Measurements from ENCODE around the gene OMA1.

The OMA1 gene

GRCh38 chr1:58435376-58435775, 111.2 kb downstream of the OMA1 start:
- no peak overlapping the region for H3K4me3 ChIP-seq (ENCODE audit: low read length)
- no peak for DNase-seq (ENCODE audit: low read depth, low spot score)
- no CpG with 5 or more reads among the region's 4 CpGs for WGBS (ENCODE audit: insufficient coverage, insufficient read length)
- no peaks in the 10 kb centered on the region; the same call in 1 of the 2 replicates for H3K4me1 ChIP-seq (ENCODE audit: control insufficient read depth, insufficient read depth, low read length)
- no peaks in the 10 kb centered on the region for H3K36me3 ChIP-seq (ENCODE audit: control insufficient read depth, insufficient read depth, low read length)
- H3K27me3 ChIP-seq (ENCODE audit: control insufficient read depth, insufficient read depth, low read length) = no peaks in the 10 kb centered on the region
- H3K27ac ChIP-seq (ENCODE audit: low read length) = no peak overlapping the region
- H3K9me3 ChIP-seq (ENCODE audit: control insufficient read depth, insufficient read depth, low read length) = no peaks in the 10 kb centered on the region

DNA sequence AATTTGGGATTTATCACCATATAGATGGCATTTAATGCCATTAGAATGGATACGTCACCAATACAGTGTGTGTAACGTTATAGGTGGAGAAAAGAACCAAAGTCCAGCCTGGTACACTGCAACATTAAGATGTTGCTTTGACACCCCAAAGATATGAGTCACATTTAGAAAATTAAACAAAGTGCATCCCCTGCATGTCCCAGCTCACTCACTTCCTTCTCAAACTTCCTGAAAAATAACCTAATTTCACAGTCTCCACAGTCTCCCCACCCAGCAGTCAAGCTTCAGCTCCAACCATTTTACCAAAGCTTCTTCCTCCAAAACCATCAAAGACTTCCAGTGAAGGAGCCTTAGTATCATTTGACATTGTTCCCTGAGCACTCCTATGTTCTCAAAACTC, 111.9 kb downstream of the OMA1 start:
- Histone ChIP-seq H3K4me3 (ENCODE audit: low read length) (no peak overlapping the region), H3K4me1 (ENCODE audit: control insufficient read depth, insufficient read depth, low read length) (no peaks in the 10 kb centered on the region; the same call in 1 of the 2 replicates), H3K27ac (ENCODE audit: low read length) (no peak overlapping the region), H3K36me3 (ENCODE audit: control insufficient read depth, insufficient read depth, low read length) (no peaks in the 10 kb centered on the region), H3K9me3 (ENCODE audit: control insufficient read depth, insufficient read depth, low read length) (no peaks in the 10 kb centered on the region), H3K27me3 (ENCODE audit: control insufficient read depth, insufficient read depth, low read length) (no peaks in the 10 kb centered on the region)
- no CpG with 5 or more reads among the region's 2 CpGs for WGBS (ENCODE audit: insufficient coverage, insufficient read length)
- DNase-seq (ENCODE audit: low read depth, low spot score) = no peak

GRCh38 chr1:58434181-58434580, 112.3 kb downstream of the OMA1 start:
- H3K4me1 ChIP-seq (ENCODE audit: control insufficient read depth, insufficient read depth, low read length) = no peaks in the 10 kb centered on the region; the same call in 1 of the 2 replicates
- no CpG with 5 or more reads among the region's 2 CpGs for WGBS (ENCODE audit: insufficient coverage, insufficient read length)

GRCh38 chr1:58432851-58433668, 113.5 kb downstream of the OMA1 start:
- WGBS (ENCODE audit: insufficient coverage, insufficient read length) = no CpG with 5 or more reads among the region's 10 CpGs
- Histone ChIP-seq H3K27ac (ENCODE audit: low read length) (no peak overlapping the region), H3K27me3 (ENCODE audit: control insufficient read depth, insufficient read depth, low read length) (no peaks in the 10 kb centered on the region), H3K4me3 (ENCODE audit: low read length) (no peak overlapping the region), H3K36me3 (ENCODE audit: control insufficient read depth, insufficient read depth, low read length) (no peaks in the 10 kb centered on the region), H3K4me1 (ENCODE audit: control insufficient read depth, insufficient read depth, low read length) (no peaks in the 10 kb centered on the region; the same call in 1 of the 2 replicates), H3K9me3 (ENCODE audit: control insufficient read depth, insufficient read depth, low read length) (no peaks in the 10 kb centered on the region)
- DNase-seq (ENCODE audit: low read depth, low spot score) = peak; percentile 31

More at GRCh38 chr1:58434181-58434580, 112.3 kb downstream of the OMA1 start:
- Histone ChIP-seq H3K36me3 (ENCODE audit: control insufficient read depth, insufficient read depth, low read length) (no peaks in the 10 kb centered on the region), H3K4me3 (ENCODE audit: low read length) (no peak overlapping the region), H3K27ac (ENCODE audit: low read length) (no peak overlapping the region), H3K9me3 (ENCODE audit: control insufficient read depth, insufficient read depth, low read length) (no peaks in the 10 kb centered on the region), H3K27me3 (ENCODE audit: control insufficient read depth, insufficient read depth, low read length) (no peaks in the 10 kb centered on the region)
- DNase-seq (ENCODE audit: low read depth, low spot score) = no peak

DNA sequence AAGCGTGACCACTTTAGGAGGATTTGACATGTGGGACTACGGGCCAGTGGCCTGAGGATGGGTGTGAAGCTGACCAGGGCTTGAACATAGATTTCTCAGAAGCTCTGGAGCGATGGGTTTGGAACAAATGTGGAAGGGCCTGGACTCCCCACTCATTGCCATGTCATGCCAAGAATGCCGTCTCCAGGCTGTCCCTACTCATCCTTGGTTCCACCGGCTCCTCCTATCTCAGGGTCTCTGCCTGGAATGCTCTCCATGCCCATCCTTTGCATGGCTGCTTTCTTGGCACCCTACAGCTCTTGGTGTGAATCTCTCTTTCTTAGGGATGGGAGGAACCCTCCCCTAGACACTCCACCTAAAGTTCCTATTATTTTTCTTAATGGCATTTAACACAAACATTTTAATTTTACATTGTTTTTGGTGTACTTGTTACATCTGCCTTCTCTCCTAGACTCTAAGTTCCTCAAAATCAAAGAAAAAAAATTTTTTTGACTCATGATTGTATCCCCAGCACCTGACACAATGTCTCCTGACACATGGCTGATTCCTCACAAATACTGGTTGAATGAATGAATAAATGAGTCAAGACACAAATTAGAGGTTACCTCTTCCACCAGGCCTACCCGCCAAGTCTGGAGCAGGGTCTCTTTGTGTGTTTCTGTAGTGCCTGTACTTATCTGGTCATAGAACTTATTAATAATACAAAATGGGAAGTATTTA, 114.5 kb downstream of the OMA1 start:
- no peak for DNase-seq (ENCODE audit: low read depth, low spot score)
- no peaks in the 10 kb centered on the region; the same call in 1 of the 2 replicates for H3K4me1 ChIP-seq (ENCODE audit: control insufficient read depth, insufficient read depth, low read length)
- no peak overlapping the region for H3K4me3 ChIP-seq (ENCODE audit: low read length)
- no peaks in the 10 kb centered on the region for H3K36me3 ChIP-seq (ENCODE audit: control insufficient read depth, insufficient read depth, low read length)
- WGBS (ENCODE audit: insufficient coverage, insufficient read length) = no CpG with 5 or more reads among the region's 6 CpGs
- H3K9me3 ChIP-seq (ENCODE audit: control insufficient read depth, insufficient read depth, low read length) = no peaks in the 10 kb centered on the region
- no peaks in the 10 kb centered on the region for H3K27me3 ChIP-seq (ENCODE audit: control insufficient read depth, insufficient read depth, low read length)
- H3K27ac ChIP-seq (ENCODE audit: low read length) = no peak overlapping the region
